Dermis blood vessel endothelial cell (primary cell): ENCODE measurements around the gene SLC2A6. TPM values are rescaled to one million over a fixed set of nuclear protein-coding genes. Genes with fewer than 3 reads are reported as not detected.
A peak's percentile ranks its signal among the peaks of the same experiment; 100 is the strongest.
"Not testable (repeated sequence)": the region's sequence is repeated elsewhere in the genome, so short reads cannot be mapped to it uniquely, and the experiment has no call there.

Experiments
- DNase-seq: peaks from one replicate; pipeline ENCODE4 v3.0.0; 2010
- total RNA-seq: library from RNA; depleted of rRNA; stranded (reverse); fragments of >200 nt; gene quantifications from 2 replicates; pipeline ENCODE4 v1.2.3, GENCODE V29; 2014

The SLC2A6 gene
- total RNA-seq, 1 donor from 2014 or later, result 32.0 TPM

DNA sequence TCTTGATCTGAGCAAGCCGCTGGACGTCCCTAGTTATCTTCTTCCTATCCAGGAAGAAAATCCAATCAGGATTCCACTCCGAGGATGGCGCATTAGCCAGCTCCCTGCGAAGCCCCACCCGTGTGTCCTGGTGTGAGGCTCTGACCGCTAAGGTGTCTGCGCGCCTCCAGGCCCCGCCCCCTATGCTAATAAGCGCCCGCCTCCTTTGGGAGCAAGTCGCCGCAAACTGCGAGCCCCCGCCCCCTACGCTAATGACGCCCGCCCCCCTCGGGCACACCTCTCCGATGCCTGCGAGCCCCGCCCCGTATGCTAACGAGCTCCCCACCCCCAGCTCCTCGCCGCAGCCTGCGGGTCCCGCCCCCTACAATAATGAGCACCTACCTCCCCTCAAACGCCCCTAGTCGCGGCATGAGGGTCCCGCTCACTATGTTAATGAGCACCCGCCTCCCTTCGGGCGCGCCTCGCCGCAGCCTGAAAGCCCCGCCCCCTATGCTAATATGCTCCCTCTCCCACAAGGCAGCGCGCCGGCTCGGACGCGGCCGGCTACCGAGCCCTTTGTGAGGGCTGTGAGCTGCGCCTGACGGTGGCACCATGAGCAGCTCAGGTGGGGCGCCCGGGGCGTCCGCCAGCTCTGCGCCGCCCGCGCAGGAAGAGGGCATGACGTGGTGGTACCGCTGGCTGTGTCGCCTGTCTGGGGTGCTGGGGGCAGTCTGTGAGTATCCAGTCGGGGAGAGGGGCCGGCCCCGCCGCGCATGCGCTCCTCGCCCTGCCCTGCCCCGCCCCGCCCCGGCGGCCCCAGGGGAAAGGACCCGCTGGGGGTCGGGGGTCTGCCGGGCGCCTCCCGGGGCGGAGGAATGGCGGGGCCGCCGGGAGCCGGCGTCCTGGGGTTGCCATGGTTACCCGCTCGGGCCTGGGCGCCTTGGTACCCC is 19.2 kb downstream of the SLC2A6 start, which contains the start of gene CACFD1:
Gene CACFD1 (plus strand): TSS at position 503 of the 929 bp plus-strand sequence. CDS start 89 bp downstream, at position 592.
- peak; percentile 94 for DNase-seq

DNA sequence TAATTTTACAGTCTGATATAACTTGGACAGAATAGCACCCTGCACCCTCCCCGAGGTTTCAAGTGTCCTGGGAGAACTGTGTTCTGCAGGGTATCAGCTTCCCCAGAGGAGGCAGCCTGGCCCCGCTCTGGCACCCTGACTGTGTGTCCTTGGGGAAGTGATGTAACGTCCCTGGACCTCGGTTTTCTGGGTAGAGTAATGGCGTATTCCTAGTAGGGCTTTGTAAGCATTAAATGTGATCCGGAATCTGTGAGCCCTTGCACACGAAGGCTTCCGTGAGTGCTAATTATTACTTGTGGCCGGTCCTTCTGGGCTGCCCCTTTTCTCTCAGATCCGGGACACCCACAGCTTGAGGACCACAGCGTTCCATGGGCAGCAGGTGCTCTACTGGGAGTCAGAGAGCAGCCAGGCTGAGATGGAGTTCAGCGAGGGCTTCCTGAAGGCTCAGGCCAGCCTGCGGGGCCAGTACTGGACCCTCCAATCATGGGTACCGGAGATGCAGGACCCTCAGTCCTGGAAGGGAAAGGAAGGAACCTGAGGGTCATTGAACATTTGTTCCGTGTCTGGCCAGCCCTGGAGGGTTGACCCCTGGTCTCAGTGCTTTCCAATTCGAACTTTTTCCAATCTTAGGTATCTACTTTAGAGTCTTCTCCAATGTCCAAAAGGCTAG is 20.1 kb downstream of the SLC2A6 start:
- no peak for DNase-seq

DNA sequence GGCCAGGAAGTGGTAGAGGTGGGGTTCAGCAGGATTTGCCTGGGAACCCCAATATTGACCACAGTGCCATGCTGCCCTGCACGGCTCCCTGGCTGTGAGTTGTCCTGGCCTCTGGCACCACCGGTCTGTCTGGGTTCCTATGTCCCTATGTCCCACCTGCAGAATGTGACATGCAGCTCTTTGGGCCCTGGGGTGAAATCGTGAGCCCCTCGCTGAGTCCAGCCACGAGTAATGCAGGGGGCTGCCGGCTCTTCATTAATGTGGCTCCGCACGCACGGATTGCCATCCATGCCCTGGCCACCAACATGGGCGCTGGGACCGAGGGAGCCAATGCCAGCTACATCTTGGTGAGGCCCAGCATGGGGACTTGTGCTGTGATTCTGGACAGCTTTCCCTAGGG is 21.2 kb downstream of the SLC2A6 start:
- DNase-seq, result no peak

DNA sequence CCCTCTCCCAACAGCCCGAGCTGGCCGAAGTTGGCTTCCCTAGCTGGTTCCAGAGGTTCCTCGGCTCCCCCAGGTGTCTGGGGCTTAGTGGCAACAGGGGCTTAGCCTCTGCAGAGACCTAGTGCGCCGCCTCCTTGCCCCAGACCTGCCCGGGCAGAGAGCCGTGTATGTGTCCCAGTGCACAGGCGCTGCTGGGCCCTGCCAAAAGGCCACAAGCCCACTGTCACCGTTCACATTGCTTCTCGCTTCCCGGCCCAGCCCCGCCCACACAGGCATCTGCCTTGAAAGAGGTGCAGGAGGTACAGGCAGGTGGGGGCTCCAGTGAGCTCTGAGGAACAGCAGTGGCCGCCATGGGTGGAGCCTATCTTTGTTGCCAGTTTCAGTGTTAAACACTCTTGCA is 21.7 kb downstream of the SLC2A6 start:
- DNase-seq, result no peak

DNA sequence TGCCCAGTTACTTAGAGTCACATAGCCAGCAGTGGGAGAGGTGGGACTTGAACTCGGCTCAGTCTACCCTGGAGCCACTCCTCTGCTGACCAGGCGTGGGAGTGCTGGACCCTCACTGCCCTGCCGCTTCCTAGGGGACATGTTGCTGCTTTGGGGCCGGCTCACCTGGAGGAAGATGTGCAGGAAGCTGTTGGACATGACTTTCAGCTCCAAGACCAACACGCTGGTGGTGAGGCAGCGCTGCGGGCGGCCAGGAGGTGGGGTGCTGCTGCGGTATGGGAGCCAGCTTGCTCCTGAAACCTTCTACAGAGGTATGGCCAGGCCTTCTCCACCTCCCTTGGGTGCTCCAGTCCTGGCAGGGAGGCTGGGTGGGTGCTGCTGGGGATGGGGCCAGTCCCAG is 22.5 kb downstream of the SLC2A6 start:
- DNase-seq, result no peak

DNA sequence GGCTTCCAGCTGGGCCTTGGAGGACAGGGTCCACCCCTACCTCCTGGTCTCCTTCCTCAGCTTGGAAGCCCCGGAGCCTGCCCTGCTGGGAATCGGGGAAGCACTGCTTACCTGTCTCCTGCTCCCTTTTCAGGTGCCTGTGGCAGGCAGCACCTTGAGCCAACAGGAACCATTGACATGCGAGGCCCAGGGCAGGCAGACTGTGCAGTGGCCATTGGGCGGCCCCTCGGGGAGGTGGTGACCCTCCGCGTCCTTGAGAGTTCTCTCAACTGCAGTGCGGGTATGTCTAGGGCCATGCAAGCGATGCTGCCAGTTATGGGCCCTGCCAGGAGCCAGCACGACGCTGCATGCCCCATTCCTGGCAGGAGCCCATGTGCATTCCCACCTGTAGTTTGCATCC is 23.0 kb downstream of the SLC2A6 start:
- DNase-seq, result no peak

DNA sequence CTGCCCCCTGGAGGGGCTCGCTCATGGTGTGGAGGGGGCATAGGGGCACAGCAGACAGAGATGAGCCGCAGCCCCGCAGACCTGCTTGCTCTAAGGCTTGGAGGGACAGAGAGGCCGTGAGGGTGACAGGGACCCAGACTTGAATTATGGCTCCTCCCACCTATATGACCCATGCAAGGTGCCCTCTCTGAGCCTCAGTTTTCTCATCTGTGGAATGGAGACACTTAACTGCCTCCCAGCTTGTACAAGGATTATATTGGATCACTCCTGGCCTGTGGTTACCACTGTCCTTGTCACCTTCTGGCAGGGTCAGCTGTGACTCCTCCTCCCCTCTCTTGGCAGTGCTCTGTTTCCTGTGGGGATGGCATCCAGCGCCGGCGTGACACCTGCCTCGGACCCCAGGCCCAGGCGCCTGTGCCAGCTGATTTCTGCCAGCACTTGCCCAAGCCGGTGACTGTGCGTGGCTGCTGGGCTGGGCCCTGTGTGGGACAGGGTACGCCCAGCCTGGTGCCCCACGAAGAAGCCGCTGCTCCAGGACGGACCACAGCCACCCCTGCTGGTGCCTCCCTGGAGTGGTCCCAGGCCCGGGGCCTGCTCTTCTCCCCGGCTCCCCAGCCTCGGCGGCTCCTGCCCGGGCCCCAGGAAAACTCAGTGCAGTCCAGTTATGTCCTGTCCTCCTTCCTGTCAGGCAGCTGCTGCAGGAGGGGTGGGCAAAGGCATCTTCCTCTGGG is 23.8 kb downstream of the SLC2A6 start:
- DNase-seq, result no peak

DNA sequence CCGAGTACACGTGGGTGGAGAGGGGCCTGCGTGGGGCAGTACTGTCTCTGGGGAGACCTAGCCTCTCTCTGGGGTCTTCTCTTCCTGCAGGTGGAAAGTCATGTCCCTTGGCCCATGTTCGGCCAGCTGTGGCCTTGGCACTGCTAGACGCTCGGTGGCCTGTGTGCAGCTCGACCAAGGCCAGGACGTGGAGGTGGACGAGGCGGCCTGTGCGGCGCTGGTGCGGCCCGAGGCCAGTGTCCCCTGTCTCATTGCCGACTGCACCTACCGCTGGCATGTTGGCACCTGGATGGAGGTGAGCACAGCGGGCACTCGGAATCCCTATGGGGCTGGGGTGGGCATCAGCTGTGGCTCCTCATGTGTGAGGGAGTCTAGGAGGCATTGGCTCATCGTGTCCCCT is 24.6 kb downstream of the SLC2A6 start:
- no peak for DNase-seq

DNA sequence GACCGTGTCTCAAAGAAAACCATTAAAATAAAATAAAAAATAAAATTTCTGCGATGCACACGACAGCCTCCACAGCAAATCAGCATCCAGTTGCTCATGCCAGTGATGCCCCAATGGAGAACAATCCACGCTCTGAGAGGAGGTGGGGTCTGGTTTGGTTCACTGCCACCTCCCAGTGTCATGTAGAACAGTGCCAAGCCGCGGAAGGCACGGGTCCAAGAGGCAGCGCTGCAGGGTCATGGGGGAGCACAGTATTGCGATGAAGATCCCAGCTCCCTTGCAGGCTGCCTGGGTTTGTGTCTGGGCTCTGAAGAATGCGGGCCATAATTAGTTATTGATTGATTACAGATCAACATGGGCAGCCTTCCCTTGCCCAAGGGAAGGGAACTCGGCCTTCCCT is 25.2 kb downstream of the SLC2A6 start:
- no peak for DNase-seq

DNA sequence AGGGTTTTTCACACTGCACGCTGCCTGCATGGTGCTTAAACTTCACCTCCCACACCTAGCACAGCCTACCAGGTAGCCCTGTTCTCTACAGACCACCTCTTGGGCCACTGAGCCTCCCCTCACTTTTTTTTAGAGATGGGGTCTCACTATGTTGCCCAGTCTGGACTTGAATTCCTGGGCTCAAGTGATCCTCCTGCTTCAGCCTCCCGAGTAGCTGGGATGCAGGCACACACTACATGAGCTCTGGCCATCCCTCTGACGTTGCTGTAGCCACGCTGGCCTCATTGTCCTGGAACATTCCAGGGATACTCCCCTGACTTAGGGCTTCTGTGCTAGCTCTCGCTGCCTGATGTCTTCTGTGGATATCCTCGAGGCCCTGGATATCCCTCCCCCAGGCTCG is 26.3 kb downstream of the SLC2A6 start:
- DNase-seq, result no peak

DNA sequence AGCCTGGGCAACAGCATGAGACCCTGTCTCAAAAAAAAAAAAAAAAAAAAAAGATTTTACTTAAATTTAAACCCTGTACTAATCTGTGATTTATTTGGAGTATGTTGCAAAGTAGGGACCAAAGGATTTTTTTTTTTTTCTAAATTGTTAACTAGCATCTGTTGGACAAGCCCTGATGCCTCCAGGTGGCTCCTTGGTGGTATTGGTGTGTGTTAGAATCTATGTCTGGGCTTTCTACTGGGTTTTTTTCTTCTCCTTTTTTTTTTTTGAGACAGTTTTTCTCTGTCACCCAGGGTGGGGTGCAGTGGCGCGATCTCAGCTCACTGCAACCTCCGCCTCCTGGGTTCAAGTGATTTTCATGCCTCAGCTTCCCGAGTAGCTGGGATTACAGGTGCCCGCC is 27.0 kb downstream of the SLC2A6 start:
- not testable (repeated sequence) for DNase-seq

DNA sequence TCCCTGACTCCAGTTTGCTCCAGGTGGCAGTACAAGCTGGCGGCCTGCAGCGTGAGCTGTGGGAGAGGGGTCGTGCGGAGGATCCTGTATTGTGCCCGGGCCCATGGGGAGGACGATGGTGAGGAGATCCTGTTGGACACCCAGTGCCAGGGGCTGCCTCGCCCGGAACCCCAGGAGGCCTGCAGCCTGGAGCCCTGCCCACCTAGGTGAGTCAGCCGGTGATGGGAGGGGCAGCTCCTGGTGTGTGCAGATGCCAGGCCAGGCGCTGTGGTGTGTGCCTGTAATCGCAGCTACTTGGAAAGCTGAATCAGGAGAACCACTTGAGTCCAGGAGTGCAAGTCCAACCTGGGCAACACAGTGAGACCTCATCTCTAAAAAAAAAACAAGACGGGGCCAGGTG is 29.1 kb downstream of the SLC2A6 start:
- no peak for DNase-seq

DNA sequence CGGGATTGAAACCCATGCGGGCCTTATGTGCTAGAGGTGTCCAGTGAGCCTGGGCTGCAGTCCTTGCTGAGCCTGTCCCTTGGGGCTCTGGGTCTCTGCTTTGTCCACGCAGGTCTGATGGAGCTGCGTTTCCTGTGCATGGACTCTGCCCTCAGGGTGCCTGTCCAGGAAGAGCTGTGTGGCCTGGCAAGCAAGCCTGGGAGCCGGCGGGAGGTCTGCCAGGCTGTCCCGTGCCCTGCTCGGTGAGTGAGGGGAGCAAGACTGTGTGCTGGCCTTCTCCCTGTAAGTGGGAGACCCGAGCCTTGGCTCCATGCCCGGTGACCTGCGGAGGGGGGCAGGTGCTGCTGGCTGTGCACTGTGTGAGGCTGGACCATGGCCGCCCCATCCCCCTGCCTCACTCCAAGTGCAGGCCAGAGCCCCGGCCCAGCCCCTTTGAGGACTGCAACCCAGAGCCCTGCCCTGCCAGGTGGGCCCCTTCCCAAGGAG is 30.4 kb downstream of the SLC2A6 start:
- no peak for DNase-seq

DNA sequence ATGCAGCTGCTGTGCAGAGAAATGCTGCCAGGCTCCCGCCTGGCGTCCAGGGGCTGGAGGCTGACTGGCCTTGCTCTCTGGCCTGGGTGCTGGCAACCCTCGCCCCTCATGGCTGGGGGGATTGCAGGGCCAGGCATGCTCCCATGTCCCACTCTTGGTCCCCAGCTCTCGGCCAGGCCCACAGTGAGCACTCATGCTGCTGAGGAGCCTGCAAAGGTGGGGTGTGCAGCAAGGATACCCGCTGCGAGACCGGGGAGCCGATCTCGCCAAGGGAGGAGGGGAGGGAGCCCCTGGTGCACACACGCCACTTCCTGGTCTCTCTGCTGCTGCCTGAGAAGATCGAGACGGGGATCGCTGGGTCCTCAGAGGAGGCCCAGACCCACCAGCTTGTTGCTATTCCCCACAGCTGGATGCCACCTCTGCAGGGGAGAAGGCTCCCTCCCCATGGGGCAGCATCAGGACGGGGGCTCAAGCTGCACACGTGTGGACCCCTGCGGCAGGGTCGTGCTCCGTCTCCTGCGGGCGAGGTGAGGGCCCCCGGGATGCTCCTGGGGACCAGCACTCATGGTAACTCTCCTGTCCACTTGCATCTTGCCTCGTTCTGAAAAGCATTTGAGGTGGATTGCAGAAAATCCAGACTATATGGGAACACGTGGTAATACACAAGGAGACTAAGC is 33.5 kb downstream of the SLC2A6 start:
- DNase-seq, result no peak

DNA sequence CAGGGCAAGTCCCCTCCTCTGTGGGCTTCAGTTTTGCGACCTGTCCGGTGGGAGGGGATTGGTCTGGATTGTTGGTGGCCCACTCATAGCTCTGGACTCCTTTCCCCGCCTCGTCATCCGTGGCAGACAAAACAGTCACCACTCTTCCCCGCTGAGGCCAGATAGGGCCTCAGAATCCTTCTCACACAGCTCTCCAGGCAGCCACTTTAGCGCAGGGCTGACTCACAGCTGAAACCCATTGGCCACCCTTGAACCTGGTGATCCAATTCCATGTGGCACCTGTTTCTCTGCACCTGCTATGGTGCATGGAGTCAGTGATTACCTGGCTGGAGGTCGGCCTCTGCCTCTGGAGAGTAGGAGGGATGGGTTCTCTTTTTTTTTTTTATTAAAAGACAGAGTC is 34.9 kb downstream of the SLC2A6 start:
- DNase-seq, result no peak

DNA sequence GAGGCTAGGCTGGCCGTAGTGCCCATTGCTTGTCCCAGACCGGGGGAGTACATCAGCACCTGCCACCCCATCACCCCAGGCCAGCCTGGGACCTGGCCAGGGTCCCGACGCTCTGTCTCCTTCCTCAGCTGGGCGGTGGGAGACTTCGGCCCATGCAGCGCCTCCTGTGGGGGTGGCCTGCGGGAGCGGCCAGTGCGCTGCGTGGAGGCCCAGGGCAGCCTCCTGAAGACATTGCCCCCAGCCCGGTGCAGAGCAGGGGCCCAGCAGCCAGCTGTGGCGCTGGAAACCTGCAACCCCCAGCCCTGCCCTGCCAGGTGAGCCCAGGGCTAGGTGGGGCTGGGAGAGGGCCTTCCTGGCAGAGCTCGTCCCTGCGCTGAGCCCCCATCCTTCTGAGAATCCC is 35.7 kb downstream of the SLC2A6 start:
- no peak for DNase-seq

DNA sequence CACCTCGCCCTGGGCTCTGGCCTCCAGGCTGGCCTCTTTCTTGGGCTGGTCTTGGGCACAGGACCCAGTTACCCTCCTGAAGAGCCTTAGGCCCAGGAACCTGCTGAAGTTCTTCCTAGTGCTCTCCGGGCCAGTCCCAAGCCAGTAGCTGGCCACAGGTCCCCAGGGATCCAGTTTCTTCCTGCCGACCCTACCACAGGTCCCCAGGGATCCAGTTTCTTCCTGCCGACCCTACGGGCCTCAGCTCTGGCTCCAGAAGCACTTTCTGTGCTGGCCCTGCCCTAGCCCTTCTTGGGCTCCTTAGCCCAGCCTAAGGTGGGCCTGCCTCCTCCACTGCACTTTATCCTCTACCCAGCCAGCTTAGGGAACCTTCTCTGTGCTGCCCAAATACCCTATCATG is 37.3 kb downstream of the SLC2A6 start:
- no peak for DNase-seq

DNA sequence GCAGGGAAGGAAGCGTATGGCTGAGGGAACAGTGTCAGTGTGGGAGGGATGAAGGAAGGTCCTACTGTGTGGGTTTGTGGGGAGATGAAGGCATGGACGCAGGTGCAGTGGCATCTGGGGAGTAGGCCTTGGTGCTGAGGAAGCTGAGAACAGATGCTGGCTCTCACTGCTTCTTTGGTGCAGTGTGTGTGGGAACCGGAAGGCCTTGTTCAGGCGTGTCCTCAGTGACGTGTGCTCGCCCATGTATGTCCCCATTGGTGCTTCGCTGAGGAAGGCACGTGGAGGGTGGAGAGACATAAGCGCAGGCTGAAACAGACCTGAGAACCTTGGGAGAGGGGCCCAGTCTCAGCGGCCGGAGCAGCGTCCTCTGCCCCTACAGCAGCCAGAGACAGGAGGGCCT is 38.0 kb downstream of the SLC2A6 start:
- DNase-seq, result no peak

DNA sequence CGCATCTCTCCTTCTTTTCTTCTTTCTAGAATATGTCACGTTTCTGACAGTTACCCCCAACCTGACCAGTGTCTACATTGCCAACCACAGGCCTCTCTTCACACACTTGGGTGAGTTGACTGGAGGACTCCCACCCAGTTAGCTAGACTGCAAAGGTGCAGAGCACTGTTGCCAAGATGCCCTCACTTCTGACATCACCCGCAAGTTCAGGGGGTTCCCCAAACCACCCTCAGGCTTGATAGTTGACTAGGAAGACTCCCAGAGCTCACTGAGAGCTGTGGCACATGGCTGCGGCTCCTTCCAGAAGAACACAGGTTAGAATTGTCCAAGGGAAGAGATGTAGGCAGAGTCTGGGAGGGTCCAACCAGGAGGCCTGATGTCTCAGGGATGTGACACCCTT is 39.6 kb downstream of the SLC2A6 start:
- no peak for DNase-seq

DNA sequence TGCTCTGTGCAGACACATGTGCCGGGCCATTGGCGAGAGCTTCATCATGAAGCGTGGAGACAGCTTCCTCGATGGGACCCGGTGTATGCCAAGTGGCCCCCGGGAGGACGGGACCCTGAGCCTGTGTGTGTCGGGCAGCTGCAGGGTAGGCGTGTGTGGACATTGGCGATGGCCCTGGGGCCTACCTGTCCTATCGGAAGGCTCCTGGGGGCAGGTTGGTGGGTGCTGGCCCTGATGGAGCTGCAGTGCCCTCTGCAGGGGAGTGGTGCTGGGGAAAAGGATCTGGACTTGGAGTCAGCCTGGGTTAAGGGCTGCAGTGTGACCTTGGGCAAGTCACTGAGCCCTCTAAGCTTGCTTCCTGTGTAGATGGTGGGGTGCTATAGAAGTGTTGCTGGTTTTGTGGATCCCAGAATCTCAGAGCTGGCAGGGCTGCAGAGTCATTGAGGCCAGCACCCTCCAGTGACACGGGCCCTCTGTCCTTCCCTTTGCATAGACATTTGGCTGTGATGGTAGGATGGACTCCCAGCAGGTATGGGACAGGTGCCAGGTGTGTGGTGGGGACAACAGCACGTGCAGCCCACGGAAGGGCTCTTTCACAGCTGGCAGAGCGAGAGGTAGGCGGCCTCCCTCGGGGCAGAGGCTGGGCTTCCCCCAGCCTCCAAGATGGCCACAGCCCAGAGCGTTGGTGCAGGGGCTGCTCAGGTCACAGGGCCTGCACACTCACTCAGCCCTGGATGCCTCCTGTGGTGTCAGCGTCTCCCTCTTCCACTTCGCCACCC is 41.0 kb downstream of the SLC2A6 start:
- no peak for DNase-seq

DNA sequence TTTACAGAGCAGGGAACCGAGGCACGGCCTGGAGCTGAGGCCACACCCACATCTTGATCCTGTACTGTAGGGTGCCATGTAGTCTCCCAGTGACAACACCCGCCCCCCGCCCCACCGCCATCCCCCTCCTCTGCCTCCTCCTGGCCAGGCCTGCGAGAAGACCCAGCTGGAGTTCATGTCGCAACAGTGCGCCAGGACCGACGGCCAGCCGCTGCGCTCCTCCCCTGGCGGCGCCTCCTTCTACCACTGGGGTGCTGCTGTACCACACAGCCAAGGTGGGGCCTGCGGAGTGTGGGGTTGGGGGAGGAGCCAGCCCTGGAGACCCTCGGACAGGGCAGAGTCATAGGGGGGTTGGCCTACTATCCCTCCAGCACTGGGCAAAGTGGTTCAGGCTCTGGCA is 42.2 kb downstream of the SLC2A6 start:
- no peak for DNase-seq

DNA sequence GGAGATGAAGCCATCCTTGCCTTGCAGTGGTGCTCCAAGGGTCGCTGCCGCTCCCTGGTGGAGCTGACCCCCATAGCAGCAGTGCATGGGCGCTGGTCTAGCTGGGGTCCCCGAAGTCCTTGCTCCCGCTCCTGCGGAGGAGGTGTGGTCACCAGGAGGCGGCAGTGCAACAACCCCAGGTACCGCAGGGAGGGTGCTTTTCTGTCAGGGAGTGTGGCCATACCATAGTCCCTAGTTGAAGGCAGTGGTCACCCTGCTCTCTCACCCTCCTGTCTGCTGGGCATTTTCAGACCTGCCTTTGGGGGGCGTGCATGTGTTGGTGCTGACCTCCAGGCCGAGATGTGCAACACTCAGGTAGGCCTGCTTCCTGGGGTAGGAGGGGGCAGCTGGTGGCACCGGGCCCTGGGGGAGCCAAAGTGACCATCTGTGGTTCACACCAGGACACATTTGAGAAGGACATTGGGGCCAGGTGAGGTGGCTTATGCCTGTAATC is 45.5 kb downstream of the SLC2A6 start:
- no peak for DNase-seq
